ENCODE measurements around the gene WNT8B. TPM values are rescaled to one million over a fixed set of nuclear protein-coding genes. Genes with fewer than 3 reads are reported as not detected.
A peak's percentile ranks its signal among the peaks of the same experiment; 100 is the strongest.

Gene WNT8B
- total RNA-seq, 1 donor from 2014 or later, result 2.8 TPM

DNA sequence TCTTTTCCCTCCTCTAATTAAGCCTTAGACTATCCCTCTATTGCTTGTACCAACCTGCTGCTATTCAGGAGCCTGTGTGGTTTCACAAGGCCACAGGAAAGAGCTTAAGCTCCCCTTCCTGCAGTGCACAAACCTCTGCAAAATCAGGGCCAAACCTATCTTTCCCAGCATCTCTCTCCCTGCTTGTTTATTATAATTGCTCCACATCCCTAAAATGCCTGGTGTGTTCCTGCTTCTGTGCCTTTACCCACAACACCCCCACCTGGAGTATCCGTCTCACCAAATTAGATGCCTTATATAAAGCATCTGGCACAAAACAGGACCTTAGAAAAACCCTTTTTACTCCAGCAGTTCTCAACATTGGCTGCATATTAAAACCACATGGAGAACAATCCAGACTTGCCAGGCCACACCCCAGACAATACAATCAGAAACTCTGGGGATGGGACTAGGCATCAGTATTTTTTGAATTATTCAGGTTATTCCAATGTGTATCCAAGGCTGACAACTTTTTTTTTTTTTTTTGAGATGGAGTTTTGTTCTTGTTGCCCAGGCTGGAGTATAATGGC, 40.2 kb downstream of the WNT8B start:
- peak overlapping the region; percentile 8 for H3K27ac Mint-ChIP-seq
- H3K4me1 Mint-ChIP-seq (ENCODE audit: low read depth), result peaks cover 35% of the 10 kb centered on the region
- H3K9me3 Mint-ChIP-seq (ENCODE audit: low read depth), result no peaks in the 10 kb centered on the region
- H3K36me3 Mint-ChIP-seq (ENCODE audit: insufficient read depth), result peaks cover 13% of the 10 kb centered on the region
- no peaks in the 10 kb centered on the region for H3K27me3 Mint-ChIP-seq
- DNase-seq (ENCODE audit: low spot score, unreplicated experiment), result no peak
- H3K4me3 Mint-ChIP-seq (ENCODE audit: low read depth), result no peak overlapping the region
- TF ChIP-seq, protein P1, sequence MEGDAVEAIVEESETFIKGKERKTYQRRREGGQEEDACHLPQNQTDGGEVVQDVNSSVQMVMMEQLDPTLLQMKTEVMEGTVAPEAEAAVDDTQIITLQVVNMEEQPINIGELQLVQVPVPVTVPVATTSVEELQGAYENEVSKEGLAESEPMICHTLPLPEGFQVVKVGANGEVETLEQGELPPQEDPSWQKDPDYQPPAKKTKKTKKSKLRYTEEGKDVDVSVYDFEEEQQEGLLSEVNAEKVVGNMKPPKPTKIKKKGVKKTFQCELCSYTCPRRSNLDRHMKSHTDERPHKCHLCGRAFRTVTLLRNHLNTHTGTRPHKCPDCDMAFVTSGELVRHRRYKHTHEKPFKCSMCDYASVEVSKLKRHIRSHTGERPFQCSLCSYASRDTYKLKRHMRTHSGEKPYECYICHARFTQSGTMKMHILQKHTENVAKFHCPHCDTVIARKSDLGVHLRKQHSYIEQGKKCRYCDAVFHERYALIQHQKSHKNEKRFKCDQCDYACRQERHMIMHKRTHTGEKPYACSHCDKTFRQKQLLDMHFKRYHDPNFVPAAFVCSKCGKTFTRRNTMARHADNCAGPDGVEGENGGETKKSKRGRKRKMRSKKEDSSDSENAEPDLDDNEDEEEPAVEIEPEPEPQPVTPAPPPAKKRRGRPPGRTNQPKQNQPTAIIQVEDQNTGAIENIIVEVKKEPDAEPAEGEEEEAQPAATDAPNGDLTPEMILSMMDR (IDR thresholded peaks at IDR 0.05; ENCODE audit: unreplicated experiment), result no peak

DNA sequence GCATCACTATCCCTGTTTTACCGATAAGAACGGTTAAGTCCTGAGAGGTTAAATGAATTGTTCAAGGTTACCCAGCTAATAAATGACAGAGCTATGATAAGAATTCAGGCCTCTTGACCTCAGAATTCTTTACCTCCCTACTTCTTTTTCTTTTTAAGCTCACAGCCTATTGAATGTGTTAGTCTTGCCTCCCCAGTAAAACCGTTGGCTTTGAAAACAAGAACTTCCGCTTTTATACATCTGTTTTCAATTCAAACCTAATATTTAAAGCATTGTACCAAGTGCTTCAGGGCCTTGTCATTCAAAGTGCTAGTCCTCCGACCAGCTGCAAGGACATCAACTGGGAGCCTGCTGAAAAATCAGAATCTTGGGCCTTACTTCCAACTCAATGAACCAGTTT, 41.3 kb downstream of the WNT8B start:
- Mint-ChIP-seq H3K27me3 (no peaks in the 10 kb centered on the region), H3K4me1 (ENCODE audit: low read depth) (peaks cover 34% of the 10 kb centered on the region), H3K36me3 (ENCODE audit: insufficient read depth) (peaks cover 14% of the 10 kb centered on the region), H3K4me3 (ENCODE audit: low read depth) (no peak overlapping the region), H3K27ac (peak overlapping the region; percentile 73), H3K9me3 (ENCODE audit: low read depth) (no peaks in the 10 kb centered on the region)
- TF ChIP-seq, protein P1 (IDR thresholded peaks at IDR 0.05; ENCODE audit: unreplicated experiment), result no peak
- DNase-seq (ENCODE audit: low spot score, unreplicated experiment), result no peak

DNA sequence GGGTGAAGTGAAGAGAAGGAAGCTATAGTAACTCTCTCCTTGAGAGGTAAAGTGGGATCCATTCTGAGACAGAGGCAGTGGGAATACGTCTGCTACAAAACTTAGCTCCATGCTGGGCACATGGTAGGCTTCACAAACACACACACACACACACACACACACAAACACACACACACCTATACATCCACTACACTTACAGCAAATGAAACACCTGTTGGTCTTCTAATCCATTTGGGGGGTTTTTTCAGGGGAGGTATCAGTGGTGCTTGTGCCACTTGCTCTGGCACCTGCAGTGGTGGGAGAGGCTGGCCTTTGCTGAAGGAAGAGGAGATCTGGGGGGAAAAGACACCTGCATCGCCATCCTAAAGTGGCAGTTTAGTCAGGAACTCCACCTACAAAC, 42.4 kb downstream of the WNT8B start:
- Mint-ChIP-seq H3K36me3 (ENCODE audit: insufficient read depth) (peaks cover 11% of the 10 kb centered on the region), H3K9me3 (ENCODE audit: low read depth) (no peaks in the 10 kb centered on the region), H3K27ac (no peak overlapping the region), H3K4me1 (ENCODE audit: low read depth) (peaks cover 23% of the 10 kb centered on the region), H3K27me3 (no peaks in the 10 kb centered on the region), H3K4me3 (ENCODE audit: low read depth) (no peak overlapping the region)
- TF ChIP-seq, protein P1 (IDR thresholded peaks at IDR 0.05; ENCODE audit: unreplicated experiment), result no peak
- DNase-seq (ENCODE audit: low spot score, unreplicated experiment), result no peak

DNA sequence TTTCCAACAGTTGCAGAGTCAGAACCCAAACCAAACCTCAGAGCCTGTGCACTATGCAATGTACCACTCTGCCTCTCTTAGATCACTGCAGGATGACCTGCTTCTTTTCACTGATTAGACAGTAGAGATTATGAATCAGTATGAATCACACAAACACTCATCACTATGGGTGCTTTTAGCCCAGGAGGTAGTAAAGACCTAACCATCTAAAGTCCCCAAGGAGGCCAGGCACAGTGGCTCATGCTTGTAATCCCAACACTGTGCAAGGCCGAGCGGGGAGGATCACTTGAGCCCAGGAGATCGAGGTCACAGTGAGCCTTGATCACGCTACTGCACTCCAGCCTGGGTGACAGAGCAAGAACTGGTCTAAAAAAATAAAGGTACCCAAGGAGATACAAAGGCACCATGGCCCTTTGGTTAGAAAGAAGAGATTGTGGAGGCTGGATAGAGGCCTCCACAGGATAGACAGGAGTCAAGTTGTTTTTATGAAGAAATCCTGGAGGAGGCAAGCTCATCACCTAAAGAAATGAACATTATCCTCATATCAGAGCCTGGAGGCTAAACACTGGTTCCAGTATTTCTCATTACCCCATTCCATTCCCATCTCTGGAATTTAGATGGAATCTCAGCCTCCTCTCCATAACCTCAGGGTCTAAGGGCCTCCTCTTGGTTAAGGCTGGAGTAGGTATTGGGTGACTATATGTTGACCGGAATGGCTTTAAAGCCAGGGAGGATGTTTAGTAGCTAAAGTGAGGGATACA, 44.0 kb downstream of the WNT8B start:
- Mint-ChIP-seq H3K9me3 (ENCODE audit: low read depth) (no peaks in the 10 kb centered on the region), H3K27me3 (no peaks in the 10 kb centered on the region), H3K36me3 (ENCODE audit: insufficient read depth) (peaks cover 9% of the 10 kb centered on the region), H3K4me3 (ENCODE audit: low read depth) (no peak overlapping the region), H3K27ac (no peak overlapping the region), H3K4me1 (ENCODE audit: low read depth) (peaks cover 20% of the 10 kb centered on the region)
- no peak for DNase-seq (ENCODE audit: low spot score, unreplicated experiment)
- TF ChIP-seq, protein P1 (IDR thresholded peaks at IDR 0.05; ENCODE audit: unreplicated experiment), result no peak

DNA sequence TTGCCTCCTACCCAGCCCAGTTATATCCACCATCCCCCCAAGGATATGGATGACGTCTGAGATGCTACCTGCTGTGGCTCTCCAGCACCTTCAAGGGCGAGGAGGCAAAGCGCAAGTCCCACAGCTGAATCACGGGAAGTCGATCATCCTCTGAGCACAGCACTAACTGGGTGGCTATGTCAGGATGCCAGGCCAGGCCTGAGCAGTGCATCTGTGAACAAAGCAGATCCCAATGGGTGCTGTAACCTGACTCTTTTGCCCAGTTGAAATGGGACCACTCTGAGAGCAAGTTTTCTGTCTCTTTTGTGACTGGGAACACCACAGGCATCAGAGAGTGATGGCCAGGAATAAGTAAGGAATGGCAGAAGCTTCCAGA, 44.5 kb downstream of the WNT8B start:
- no peak for DNase-seq (ENCODE audit: low spot score, unreplicated experiment)
- no peaks in the 10 kb centered on the region for H3K27me3 Mint-ChIP-seq
- no peak overlapping the region for H3K27ac Mint-ChIP-seq
- H3K4me3 Mint-ChIP-seq (ENCODE audit: low read depth), result no peak overlapping the region
- H3K36me3 Mint-ChIP-seq (ENCODE audit: insufficient read depth), result peaks cover 9% of the 10 kb centered on the region
- TF ChIP-seq, protein P1 (IDR thresholded peaks at IDR 0.05; ENCODE audit: unreplicated experiment), result no peak
- H3K9me3 Mint-ChIP-seq (ENCODE audit: low read depth), result no peaks in the 10 kb centered on the region
- H3K4me1 Mint-ChIP-seq (ENCODE audit: low read depth), result peaks cover 20% of the 10 kb centered on the region

Data from progenitor cell of endocrine pancreas (in vitro differentiated cells).